T-helper 2 cell (primary cell): ENCODE data around the gene RTN4R.
A peak's percentile ranks its signal among the peaks of the same experiment; 100 is the strongest.

Experiments
- DNase-seq, 5 experiments: peaks; one replicate each; pipeline versions ENCODE4 v3.0.0 to v3.0.0-alpha.2; 2012 to 2022

Gene RTN4R

DNA sequence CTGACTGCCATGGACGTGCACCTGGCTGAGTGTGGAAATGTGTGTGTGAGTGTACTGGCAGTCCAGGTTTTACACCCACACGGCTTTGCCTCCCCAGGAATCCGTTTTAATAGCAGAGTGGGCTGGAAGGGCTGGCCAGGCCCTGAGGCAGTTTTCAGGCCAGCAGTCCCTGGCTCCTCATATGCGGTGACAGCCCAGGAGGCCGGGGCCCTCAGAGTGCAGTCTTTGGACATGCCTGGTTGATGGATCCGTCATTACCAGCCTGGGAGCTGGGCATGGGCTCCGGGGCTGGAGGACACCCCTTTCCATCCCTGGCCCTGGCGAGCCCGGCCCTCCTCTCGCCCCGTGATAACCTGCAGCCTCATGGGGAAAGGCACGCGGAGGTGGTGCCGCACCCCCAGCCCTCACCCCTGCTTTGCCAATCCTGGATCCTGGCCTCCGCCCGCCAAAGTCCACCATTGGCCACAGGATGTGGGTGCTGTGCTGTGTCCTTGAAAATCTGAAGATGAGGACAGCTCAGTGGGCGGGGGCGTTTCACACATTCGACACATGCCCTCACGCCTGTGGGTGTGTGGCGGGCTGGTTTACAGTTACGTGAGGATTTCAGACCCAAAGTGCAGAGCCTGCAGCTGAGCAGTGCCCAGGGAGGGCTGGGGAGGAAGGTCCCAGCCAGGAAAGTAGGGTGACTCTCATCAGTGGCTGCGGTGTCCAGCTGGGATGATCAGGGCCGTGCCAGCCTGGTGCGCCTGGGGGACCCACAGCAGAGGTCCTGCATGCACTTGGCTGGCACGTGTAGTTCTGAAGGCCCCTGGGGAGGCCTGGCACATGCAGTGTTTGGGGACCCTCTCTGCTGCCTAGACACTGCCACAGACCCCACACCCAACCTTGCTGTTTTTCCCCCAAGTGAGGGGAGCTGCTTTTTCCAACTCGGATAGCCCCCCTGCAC is 55.1 kb downstream of the RTN4R start:
- DNase-seq = no peak

DNA sequence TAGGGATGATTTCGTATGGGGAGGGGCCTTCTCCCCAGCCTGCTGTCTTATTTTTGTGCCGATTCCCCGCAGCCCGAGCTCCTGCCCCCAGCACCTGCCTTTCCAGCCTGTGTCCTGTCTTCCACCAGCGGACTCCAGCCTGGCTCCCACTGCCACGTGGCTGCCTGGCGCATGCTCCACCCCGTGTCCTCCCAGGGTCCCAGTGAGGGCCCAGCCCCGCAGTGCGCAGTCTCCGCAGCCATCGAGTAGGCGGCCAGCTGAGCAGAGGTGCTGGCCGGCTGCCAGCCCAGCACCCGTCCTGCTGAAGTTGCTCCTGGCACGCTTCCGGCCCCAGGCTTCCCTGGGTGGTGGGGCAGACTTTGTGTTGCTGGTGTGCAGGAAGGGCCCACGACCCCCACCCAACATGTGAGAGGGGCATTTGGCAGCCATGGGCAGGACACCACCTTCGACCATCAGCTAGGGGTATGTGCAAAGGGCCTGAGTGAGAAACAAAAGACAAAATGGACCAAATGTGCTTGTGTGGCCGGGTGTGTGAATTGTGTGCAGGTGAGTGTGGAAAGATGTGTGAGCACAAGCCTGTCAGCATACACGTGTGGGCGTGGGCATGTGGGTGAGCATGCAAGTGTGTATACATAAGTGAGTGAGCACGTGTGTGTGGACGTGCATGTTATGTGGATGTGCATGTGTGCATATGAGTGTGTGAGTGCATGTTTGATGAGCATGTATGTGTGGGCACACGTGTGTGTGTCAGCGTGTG is 55.9 kb downstream of the RTN4R start:
- DNase-seq = no peak

DNA sequence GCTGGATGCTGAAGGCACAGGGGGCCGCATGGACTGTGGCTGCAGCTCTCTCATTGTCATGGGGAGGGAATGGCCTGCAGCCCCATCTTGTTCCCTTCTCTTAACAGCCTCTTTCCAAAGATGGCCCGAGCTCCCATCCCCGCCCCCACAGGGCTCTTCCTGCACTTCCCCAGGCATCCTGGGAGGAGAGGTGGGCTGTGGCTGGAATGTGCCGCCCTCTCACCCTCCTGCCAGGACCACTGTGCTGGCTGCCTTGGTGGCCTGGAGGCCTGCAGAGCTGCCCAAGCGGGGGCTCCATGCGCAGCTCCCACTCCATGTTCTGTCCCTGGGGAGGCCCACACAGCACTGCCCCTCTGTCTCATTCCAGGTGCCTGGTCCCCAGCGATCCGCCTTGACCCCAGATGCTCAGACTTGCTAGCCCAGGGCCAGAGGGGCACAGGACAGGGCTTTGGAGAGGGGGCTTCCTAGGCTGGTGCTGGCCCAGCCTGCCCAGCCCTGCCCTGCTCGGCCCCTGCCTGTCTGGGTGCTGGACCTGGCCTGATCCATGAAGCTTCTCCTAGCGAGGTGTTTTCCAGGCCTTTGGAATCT is 56.6 kb downstream of the RTN4R start:
- no peak for DNase-seq

DNA sequence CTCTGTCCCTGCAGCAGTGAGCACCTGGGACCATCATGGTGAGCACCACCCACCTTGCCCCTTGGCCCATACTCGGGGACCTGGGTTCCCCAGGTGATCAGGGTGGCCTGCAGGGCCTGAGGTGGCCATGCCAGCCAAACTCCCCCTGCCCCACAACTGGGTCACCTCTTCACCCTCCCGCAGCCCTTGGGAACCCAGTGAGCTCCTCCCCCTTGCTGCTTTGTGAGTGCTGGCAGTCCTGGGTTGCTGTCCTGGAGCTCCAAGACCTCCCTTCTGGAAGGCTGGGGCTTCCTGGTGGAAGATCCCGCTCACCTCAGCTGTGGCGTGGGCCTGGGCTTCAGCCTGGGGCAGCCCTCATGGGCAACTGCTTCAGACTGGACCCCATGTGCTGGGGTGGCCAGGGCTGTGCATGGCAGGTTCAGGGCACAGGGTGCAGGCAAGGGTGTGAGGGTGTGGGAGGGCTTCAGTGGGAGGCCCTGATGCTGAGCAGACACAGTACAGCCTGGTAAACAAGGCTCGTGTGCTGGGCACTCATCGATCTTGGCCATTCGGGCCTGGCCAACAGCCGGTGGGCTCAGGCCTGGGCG is 57.6 kb downstream of the RTN4R start:
- no peak for DNase-seq

DNA sequence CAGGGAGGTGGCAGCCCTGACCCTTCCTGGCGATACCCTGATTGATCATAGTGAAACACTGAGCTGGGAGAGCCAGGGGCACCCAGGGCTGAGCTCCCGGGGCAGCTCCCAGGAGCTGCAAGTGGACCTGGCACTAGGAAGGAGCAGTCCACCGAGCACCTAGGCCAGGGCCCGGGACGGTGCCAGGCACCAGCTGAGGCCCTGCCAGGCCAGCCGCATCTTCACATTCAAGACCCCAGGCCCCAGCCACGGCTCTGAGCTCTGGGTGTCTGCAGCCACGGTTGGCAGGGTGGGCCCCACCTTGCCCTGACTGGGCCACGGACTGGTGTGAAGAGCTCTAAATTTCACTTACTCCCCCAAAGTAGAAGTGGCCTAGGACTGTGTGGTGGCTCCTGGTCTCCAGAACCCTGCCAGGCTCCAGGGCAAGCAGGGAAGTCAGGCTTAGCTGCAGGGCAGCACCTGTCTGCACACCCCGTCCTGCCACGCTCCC is 58.3 kb downstream of the RTN4R start:
- DNase-seq = no peak

DNA sequence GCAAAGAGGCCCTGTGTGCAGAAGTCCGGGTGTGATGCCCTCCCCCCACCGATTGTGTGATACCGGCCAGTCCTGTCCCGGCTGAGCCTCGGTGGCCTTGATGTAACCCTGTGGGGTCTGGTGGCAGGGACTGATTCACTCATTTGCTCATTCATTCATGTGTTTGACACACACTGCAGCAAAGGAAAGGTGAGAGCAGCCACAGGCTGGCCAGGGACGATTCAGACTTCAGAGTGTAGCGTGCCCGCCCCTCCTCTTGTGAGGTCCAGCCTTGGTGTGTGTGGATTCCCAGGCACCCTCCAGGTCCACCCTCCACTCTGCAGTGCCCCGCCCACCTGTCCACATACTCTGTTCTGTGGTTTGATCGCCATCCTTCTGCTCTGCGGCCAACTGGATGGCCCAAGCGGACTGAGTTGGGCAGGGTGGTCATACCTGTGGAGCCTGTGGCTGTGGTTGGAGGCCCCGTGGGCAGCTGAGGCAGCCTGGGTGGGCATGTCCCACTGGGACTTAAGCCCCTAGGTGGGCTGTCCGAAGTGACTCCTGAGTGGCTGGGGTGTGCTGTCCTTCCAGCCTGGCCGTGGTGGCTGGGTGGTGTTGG is 59.3 kb downstream of the RTN4R start:
- no peak for DNase-seq

DNA sequence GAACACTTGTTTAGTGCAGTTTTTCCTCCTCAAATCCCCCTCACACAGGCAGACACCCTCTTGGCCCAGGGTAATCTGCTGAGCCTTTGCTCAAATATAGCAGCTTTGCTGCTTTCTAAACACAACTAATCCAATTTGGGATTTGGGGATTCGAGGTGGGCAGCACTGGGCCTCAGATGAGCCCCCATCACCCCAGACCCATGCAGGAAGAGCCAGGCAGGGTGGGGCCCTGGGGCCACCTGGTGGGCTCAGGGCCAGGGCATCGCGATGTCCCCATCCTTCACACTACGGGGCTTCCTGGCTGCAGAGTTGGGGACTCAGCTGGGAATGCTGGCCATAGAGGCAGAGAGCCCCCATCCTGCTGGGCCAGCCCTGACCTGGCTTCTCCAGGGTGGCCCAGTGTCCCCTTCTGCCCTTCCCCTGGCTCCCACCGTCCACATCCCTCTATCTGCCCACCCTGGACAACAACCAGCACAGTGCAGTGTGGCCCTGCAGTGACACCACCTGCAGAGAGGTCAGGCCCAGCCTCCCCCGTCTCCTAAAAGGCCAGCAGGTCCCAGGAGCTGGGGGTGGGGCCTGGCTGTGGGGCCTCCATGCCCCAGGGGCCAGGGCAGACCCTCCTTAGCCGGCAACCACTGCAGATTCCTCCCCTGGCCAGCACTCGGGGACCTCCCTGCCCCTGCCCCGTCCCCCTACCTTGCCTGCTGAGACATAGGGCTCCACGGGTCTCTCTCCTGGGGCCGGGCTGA is 60.7 kb downstream of the RTN4R start:
- DNase-seq = no peak

DNA sequence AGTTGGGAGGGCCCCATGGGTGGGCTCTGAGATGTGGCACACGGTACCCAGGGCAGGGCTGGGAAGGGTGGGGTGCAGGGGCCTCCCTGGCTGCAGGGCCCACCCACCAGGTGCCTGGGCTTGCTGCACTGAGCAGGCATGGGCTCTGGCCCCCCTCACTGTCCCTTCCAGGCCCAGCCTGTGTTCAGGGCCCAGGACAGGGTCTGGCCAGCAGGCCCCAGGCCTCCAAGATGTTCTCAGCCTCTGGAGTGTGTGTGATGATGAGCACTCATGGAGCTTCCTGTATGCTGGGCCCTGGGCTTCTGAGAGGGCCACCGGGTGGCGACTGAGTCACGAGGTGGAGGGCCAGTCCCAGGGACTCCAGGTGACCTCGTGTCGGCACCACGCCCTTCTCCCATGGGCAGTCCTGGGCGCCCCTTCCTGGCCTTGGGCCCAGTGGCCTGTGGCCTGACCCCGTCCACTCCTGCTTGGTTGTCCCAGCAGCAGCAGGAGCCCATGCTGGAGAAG is 61.4 kb downstream of the RTN4R start:
- peak in 1 of 5 experiments; percentile 38 for DNase-seq

DNA sequence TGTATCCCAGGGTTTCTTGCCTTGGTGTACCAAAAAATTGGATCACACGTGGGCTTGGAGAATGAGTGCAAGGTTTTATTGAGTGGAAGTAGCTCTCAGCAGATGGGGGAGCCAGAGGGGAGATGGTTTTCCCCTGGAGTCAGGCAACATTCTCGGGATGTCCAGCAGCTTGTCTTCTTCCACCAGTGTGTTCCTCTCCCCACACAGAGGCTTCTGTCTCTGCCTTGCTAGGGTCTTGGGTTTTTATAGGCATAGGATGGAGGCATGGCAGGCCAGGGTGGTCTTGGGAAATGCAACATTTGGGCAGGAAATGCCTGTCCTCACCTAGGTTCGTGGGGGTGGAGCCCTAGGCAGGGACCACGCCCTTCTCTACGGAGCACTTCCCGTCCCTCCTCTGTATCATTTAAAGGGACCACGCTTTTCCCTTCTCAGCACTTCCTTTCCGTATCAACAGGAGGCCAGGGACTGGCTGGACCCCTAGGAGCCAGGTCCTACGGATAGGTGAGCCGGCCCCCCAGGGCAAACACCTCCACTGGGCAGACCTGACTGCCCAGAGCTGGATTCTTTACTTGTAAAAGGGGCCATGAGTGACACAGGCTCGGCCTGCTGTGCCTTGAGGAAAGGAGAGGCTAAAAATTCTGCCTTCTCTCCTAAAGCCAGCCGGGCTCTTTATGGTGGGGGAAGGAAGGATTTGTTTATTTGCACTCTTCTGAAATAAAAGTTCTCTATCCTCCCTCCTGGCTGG is 62.0 kb downstream of the RTN4R start:
- DNase-seq = peak in 4 of 5 experiments; percentile 26 to 88 (median 50)

DNA sequence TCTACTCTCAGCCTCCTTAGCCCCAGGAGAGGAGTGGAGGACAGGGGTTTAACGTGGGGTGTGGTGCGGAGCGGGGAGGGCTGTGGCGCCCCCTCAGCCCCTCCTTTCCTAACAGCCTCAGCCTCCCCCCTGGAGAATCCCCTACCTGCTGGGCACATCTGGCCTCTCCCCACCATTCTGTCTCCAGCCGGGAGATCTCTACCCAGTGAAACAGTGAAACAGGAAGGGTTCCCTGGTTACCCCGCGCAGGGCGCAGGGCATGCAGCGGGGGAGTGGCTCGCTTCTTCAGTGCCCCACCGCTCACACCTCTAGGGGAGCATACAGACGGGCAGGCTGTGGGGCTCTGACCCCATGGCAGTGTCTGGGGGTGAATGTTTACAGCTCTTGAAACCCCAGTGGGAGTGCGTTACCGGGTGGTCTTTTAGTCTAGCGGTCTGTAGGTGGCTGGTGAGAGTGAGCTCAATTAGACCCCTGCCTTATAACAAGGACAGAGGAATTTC is 62.6 kb downstream of the RTN4R start:
- DNase-seq = no peak

DNA sequence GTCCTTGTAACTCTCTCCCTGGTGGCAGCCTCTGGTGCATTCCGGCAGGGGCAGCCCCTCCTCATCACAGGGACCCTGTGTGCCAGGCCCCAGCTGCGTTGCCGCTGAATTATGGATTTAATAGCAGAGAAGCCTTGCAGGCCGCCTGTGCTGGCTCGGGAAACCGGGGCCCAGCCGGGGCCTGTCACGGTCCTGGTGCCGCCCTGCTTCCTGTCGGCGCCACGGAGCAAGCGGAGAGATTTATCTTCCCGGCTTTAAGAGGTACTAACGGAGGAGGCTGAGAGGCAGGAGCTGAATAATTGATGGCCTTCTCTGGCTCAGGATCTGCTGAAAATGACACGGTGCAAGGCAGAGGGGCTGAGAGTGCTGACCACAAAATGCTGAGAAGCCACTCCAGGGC is 63.3 kb downstream of the RTN4R start:
- DNase-seq = no peak

DNA sequence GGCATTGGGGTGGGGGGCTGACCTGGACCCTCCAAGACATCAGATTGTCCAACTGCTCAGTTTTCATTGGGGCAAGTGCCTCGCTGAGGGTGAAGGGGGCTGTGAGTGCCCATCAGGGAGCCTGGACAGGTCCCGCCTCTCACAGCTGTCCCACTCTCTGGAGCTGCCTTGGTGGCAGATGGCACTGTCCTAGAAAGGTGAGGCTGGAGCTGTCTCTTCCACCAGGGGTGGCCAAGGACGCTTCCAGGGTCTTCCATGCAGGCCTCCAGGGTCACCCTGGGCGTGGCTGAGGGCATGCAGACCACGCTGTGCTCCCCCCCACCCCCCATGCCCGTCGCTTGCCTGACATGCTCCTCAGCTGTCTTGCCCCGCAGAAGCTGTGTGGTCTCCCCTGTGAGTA is 63.8 kb downstream of the RTN4R start:
- no peak for DNase-seq

DNA sequence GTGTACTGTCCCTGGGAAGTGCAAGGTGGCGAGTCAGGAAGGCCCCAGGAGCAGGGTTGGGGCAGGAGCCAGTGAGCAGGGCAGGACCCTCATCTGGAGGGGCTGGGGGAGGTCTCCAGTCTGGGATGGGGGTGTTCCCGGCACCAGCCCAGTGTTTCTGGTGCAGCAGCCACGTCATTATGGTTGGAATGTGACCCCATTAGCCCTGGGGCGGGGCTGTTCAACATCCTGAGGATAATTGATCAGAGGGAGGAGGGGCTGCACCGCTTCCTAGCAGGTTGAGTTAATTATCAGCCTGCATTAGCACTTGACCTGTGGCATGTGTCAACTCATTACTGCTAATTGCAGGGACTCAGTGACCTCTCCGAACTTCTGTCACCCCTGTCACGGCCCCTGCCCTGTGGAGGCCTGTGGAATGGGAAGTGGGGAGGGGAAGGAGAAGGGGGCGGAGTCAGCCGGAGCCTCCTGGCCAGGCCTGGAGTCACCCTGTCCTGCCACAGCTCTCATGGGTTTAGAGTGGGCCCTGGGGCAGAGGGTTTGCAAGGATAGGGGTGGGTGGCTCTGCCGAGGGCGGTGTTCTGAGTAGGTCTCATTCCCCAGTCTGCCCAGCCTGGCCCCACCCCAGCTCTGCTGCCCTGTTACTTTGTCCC is 64.4 kb downstream of the RTN4R start:
- DNase-seq = no peak

DNA sequence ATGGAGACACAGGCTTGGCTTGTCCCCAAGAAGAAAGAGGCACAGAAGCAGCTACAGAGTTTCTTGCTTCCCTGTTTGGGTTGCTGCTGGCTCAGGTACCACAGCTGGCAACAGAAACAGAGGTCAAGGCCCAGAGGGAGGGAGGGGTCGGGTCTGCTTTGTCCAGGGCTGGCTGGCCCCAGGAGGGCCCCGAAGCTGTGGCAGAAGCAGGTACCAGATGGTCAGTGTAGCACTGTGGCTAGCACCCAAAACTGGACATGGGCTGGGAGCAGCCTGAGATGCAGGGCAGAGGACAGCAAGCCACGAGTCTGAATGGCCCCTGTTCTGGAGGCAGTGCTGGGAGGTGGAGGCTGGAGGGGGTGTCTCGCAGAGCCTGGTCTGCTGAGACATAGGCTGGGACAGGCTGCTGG is 65.0 kb downstream of the RTN4R start:
- no peak for DNase-seq

DNA sequence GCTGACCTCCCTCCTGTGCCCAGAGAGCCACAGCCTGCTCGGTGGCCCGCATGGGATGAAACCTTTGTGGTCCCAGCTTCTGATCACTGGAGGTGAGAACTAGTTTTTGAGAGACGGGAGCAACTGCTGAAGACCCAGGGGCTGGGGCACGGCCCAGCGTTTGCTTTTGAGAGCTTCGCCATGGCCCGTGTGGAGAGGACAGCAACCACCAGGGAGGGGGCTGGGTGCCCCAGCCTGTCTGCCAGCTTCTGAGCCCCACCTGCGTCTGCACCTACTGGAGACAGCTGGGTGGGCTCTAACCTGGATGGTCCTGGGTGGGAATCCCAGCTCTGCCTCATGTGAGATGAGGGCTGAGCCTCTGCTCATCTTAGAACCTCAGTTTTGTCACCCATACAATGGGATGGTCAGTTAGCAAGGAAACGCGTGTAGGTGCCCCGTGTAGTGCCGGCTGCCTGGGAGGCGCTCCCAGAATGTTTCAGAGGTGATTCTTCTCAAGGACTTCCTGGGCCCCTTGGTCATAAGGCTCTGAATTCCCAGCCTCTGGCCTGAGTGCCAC is 66.2 kb downstream of the RTN4R start:
- no peak for DNase-seq

DNA sequence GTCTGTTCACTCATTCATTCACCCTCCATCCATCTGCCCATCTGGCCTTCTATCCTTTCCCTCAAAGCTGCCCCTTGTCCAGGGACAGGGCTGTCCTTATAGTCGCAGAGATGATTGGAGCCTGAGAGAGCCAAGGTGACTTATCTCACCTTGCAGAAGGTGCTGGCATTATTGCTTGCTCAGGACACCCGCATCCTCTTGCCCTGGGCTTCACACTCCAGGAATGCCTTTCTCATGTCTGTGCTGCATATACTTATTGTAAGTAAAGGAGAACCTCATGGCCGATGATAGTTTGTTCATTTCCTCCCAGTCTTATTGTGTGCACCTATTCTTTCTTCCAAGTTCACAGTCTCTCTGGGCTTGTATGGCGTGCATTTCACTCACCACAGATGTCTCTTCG is 68.2 kb downstream of the RTN4R start:
- DNase-seq = no peak

DNA sequence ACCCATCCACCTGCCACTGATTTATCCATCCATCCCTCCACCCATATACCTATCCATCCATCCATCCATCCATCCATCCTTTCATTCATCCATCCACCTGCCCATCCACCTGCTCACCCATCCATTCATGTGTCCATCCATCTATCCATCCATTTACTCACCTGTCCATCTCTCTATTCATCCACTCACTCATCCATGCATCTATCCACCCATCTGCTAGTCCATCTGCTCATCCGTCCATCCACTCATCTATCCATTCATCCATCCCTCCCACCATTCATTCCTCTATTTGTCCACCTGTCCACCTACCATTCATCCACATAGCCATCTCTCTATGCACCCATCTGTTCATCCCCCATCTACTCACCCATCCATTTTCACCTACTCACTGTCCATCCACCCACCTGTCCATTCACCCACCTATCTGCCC is 68.7 kb downstream of the RTN4R start:
- no peak for DNase-seq

DNA sequence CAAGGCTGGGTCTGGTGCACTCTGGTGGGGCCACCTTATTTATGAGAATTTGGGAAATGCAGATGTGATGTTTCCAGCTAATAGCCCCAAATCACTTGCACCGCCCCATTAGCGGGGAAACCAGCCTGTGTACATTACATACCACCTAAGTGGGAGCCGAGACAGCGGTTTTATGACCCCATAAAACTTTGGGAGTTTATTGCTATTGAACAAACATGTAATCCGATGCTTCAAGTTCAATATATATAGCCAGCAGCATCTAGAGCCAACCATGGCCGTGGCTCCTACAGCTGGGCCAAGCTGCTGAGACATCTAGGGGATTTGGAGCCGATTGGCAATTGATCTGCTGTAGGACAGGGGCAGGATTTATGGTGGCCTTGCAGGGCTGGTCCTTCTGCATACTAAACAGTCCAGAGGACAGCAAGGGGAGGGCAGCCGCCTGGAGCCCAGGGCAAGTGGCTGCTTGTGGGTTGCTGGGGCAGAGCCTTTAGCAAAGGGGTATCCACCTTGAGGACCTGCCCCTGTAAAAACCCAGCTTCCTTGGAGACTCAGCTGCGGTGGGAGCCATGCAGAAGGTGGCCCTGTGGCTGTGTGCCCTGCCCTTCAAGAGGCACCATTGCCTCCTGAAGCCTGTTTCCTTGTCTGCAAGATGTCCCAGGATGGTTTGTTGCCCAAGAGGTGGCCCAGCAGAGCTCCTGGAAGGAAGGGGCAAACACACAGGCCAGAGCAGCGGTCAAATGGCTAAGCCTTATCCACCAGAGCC is 69.4 kb downstream of the RTN4R start:
- DNase-seq = no peak
